ENCODE results near the gene RALGPS1.

RALGPS1 gene

DNA sequence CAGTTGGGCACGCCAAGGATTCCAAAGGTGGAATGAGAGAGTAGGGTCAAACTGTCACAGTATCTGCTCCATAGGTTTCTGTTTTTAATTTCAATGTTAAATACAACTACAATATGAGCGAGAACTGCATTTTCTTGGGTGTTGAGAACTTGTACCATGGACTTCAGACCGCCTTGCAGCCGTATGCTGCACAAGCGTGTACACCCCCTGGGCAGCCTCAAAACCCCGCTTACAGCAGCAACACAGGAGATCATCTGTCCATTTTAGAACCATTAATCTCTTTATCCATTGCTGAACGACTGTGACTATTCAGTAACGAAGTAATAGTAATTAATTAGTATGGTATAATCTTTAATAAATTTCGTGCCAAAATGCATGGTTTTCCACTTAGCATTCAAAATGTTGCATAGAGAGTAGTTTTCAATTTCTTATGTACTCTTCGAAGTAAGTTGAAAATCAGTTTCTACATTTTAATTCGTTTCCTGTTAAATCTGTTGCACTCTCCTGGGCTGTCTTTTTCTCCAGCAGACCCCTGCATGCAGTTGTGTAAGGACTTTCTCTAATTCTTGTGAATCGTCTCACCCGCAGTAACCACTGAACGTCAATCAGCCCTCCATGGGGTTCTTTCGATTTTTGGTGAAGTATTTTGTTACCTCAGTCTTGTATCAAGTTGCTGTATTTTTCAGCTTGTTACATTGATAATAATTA is 308.0 kb downstream of the RALGPS1 start:
- TF ChIP-seq ZNF138 (tag by site-specific recombination; IDR thresholded peaks at IDR 0.05; ENCODE audit: borderline replicate concordance): no peak
- TF ChIP-seq ZNF214 (tag by site-specific recombination; IDR thresholded peaks at IDR 0.05; ENCODE audit: borderline replicate concordance): no peak
- TF ChIP-seq, protein P1, sequence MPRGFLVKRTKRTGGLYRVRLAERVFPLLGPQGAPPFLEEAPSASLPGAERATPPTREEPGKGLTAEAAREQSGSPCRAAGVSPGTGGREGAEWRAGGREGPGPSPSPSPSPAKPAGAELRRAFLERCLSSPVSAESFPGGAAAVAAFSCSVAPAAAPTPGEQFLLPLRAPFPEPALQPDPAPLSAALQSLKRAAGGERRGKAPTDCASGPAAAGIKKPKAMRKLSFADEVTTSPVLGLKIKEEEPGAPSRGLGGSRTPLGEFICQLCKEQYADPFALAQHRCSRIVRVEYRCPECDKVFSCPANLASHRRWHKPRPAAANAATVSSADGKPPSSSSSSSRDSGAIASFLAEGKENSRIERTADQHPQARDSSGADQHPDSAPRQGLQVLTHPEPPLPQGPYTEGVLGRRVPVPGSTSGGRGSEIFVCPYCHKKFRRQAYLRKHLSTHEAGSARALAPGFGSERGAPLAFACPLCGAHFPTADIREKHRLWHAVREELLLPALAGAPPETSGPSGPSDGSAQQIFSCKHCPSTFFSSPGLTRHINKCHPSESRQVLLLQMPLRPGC (tag by site-specific recombination; IDR thresholded peaks at IDR 0.05): no peak
- no peak for TF ChIP-seq ZNF510 (tag by site-specific recombination; IDR thresholded peaks at IDR 0.05; ENCODE audit: insufficient replicate concordance)
- no peak for TF ChIP-seq ZFP41 (tag by site-specific recombination; IDR thresholded peaks at IDR 0.05; ENCODE audit: borderline replicate concordance)
- TF ChIP-seq, protein P2, sequence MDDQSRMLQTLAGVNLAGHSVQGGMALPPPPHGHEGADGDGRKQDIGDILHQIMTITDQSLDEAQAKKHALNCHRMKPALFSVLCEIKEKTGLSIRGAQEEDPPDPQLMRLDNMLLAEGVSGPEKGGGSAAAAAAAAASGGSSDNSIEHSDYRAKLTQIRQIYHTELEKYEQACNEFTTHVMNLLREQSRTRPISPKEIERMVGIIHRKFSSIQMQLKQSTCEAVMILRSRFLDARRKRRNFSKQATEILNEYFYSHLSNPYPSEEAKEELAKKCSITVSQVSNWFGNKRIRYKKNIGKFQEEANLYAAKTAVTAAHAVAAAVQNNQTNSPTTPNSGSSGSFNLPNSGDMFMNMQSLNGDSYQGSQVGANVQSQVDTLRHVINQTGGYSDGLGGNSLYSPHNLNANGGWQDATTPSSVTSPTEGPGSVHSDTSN (CRISPR knock-in tag; IDR thresholded peaks at IDR 0.05): no peak
- TF ChIP-seq ZNF184 (tag by site-specific recombination; IDR thresholded peaks at IDR 0.05): no peak
- TF ChIP-seq BCL11B (tag by site-specific recombination; IDR thresholded peaks at IDR 0.05; ENCODE audit: low read depth): no peak
- no peak for TF ChIP-seq ZNF558 (tag by site-specific recombination; IDR thresholded peaks at IDR 0.05)
- TF ChIP-seq ZSCAN16 (tag by site-specific recombination; IDR thresholded peaks at IDR 0.05): no peak
- no peak for TF ChIP-seq ZNF37A (tag by site-specific recombination; IDR thresholded peaks at IDR 0.05)
- no peak for TF ChIP-seq GFI1B (tag by site-specific recombination; IDR thresholded peaks at IDR 0.05)
- TF ChIP-seq SETDB1 (IDR thresholded peaks at IDR 0.05; ENCODE audit: insufficient read length, low read length): no peak
- TF ChIP-seq GLIS1 (tag by site-specific recombination; IDR thresholded peaks at IDR 0.05): no peak
- TF ChIP-seq KLF1 (tag by site-specific recombination; IDR thresholded peaks at IDR 0.05): no peak
- TF ChIP-seq ZNF544 (tag by site-specific recombination; IDR thresholded peaks at IDR 0.05): no peak
- TF ChIP-seq, protein P3, sequence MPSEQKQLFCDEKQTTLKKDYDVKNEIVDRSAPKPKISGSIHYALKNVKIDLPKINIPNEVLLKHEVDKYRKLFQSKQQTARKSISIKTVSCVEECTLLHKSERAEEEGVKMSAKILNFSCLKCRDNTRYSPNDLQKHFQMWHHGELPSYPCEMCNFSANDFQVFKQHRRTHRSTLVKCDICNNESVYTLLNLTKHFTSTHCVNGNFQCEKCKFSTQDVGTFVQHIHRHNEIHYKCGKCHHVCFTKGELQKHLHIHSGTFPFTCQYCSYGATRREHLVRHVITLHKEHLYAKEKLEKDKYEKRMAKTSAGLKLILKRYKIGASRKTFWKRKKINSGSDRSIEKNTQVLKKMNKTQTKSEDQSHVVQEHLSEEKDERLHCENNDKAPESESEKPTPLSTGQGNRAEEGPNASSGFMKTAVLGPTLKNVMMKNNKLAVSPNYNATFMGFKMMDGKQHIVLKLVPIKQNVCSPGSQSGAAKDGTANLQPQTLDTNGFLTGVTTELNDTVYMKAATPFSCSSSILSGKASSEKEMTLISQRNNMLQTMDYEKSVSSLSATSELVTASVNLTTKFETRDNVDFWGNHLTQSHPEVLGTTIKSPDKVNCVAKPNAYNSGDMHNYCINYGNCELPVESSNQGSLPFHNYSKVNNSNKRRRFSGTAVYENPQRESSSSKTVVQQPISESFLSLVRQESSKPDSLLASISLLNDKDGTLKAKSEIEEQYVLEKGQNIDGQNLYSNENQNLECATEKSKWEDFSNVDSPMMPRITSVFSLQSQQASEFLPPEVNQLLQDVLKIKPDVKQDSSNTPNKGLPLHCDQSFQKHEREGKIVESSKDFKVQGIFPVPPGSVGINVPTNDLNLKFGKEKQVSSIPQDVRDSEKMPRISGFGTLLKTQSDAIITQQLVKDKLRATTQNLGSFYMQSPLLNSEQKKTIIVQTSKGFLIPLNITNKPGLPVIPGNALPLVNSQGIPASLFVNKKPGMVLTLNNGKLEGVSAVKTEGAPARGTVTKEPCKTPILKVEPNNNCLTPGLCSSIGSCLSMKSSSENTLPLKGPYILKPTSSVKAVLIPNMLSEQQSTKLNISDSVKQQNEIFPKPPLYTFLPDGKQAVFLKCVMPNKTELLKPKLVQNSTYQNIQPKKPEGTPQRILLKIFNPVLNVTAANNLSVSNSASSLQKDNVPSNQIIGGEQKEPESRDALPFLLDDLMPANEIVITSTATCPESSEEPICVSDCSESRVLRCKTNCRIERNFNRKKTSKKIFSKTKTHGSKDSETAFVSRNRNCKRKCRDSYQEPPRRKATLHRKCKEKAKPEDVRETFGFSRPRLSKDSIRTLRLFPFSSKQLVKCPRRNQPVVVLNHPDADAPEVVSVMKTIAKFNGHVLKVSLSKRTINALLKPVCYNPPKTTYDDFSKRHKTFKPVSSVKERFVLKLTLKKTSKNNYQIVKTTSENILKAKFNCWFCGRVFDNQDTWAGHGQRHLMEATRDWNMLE (tag by site-specific recombination; conservative IDR thresholded peaks at IDR 0.05; ENCODE audit: low read depth): no peak
- no peak for TF ChIP-seq ZNF18 (tag by site-specific recombination; IDR thresholded peaks at IDR 0.05)
- no peak for TF ChIP-seq ZNF514 (tag by site-specific recombination; IDR thresholded peaks at IDR 0.05)
- no peak for TF ChIP-seq ZNF311 (tag by site-specific recombination; IDR thresholded peaks at IDR 0.05; ENCODE audit: borderline replicate concordance)

More for the DNA sequence above, 308.0 kb downstream of the RALGPS1 start:
- CTCF ChIA-PET: interaction anchor here (0.8 to 2.5 kb wide), 4 partner anchors 9 to 280 kb away, joined by 3 to 16 read pairs (median 5); no protein-coding TSS in a partner anchor
- POLR2A ChIA-PET: no interaction called here
- Histone ChIP-seq H3K4me3 (ENCODE audit: low read depth, low read length) (no peak overlapping the region), H3K9me3 (ENCODE audit: control insufficient read depth, insufficient read depth, low read depth, low read length) (no peaks in the 10 kb centered on the region), H3K27ac (ENCODE audit: extremely low read depth, low read depth, low read length) (no peak overlapping the region), H3K4me1 (ENCODE audit: control insufficient read depth, insufficient read depth, low read length) (no peaks in the 10 kb centered on the region), H3K36me3 (ENCODE audit: control insufficient read depth in 2 of 2, insufficient read depth in 1 of 2, low read length in 2 of 2) (no peaks in the 10 kb centered on the region)
